ENCODE measurements around the gene THRB.
"Not testable (repeated sequence)": the region's sequence is repeated elsewhere in the genome, so short reads cannot be mapped to it uniquely, and the experiment has no call there.

The THRB gene

DNA sequence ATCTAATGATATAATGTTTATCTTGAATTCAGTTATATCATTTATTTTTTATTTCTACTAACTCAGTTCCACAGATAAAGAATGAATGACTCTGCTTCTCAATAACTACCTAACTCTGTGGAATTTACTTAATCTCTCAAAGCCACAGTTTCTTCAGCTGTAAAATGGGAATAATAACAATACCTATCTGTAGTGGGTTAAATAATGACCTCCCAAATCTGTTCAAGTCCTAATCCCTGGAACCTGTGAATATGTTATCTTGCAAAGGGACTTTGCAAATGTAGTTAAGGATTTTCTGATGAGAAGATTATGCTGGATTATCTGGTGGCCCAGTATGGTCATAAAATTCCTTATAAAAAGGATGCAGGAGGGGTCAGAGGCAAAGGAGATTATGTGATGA lies 61.7 kb downstream of the THRB start:
- no peak overlapping the region for H2AFZ ChIP-seq (ENCODE audit: low read depth, low read length, severe bottlenecking)

DNA sequence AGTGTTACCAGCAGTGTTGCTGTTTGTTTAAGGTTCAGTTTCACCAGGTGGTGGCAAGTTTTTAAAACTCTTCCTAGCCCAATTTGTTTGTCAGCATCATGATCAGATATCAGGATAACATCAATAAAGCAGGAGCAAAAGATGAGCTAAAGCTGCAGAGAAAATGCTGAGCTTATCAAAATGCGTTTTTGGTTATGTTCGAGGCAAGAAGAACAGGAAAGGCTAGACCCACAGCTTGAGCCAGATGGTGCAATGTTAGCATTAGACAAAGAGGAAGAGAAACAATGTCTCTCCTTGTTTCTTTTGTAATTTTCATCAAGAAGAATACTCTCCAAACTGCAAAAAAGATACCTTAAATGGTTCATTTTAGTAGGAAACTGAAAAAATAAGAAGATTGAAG lies 66.2 kb downstream of the THRB start:
- no peaks in the 10 kb centered on the region for H4K20me1 ChIP-seq (ENCODE audit: low read depth, low read length)
- no peak overlapping the region for H3K4me3 ChIP-seq (ENCODE audit: insufficient read depth, low read length, poor library complexity, severe bottlenecking)
- H3K27ac ChIP-seq (ENCODE audit: low read depth, low read length): no peak overlapping the region
- H3K27me3 ChIP-seq (ENCODE audit: low read length): no peaks in the 10 kb centered on the region
- no peaks in the 10 kb centered on the region for H3K9me2 ChIP-seq (replicated peaks; ENCODE audit: insufficient read depth, low read length)
- H3F3A ChIP-seq (ENCODE audit: insufficient read depth): no peaks in the 10 kb centered on the region
- no peak overlapping the region for H2AFZ ChIP-seq (ENCODE audit: low read depth, low read length, severe bottlenecking)
- no peaks in the 10 kb centered on the region for H3K79me2 ChIP-seq (ENCODE audit: insufficient read depth, low read length)
- TF ChIP-seq, protein P1, sequence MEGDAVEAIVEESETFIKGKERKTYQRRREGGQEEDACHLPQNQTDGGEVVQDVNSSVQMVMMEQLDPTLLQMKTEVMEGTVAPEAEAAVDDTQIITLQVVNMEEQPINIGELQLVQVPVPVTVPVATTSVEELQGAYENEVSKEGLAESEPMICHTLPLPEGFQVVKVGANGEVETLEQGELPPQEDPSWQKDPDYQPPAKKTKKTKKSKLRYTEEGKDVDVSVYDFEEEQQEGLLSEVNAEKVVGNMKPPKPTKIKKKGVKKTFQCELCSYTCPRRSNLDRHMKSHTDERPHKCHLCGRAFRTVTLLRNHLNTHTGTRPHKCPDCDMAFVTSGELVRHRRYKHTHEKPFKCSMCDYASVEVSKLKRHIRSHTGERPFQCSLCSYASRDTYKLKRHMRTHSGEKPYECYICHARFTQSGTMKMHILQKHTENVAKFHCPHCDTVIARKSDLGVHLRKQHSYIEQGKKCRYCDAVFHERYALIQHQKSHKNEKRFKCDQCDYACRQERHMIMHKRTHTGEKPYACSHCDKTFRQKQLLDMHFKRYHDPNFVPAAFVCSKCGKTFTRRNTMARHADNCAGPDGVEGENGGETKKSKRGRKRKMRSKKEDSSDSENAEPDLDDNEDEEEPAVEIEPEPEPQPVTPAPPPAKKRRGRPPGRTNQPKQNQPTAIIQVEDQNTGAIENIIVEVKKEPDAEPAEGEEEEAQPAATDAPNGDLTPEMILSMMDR (IDR thresholded peaks at IDR 0.05; ENCODE audit: insufficient read depth, low read length, poor library complexity, severe bottlenecking): no peak
- TF ChIP-seq EZH2phosphoT487 (conservative IDR thresholded peaks at IDR 0.05; ENCODE audit: low read length): no peak
- no peaks in the 10 kb centered on the region for H3K9me3 ChIP-seq (ENCODE audit: insufficient read depth, low read length)
- H3K9ac ChIP-seq (ENCODE audit: low read length): no peak overlapping the region
- H3K36me3 ChIP-seq (ENCODE audit: low read length): no peaks in the 10 kb centered on the region
- H3K4me2 ChIP-seq (ENCODE audit: low read depth, low read length, poor library complexity, severe bottlenecking): no peak overlapping the region

More for the DNA sequence above, 61.7 kb downstream of the THRB start:
- H3K27ac ChIP-seq (ENCODE audit: low read depth, low read length): no peak overlapping the region
- no peaks in the 10 kb centered on the region for H3K9me3 ChIP-seq (ENCODE audit: insufficient read depth, low read length)
- TF ChIP-seq EZH2phosphoT487 (conservative IDR thresholded peaks at IDR 0.05; ENCODE audit: low read length): no peak
- H3K79me2 ChIP-seq (ENCODE audit: insufficient read depth, low read length): no peaks in the 10 kb centered on the region
- no peak overlapping the region for H3K9ac ChIP-seq (ENCODE audit: low read length)
- H3K27me3 ChIP-seq (ENCODE audit: low read length): no peaks in the 10 kb centered on the region
- H3K36me3 ChIP-seq (ENCODE audit: low read length): no peaks in the 10 kb centered on the region
- H4K20me1 ChIP-seq (ENCODE audit: low read depth, low read length): no peaks in the 10 kb centered on the region
- H3F3A ChIP-seq (ENCODE audit: insufficient read depth): no peaks in the 10 kb centered on the region
- H3K4me3 ChIP-seq (ENCODE audit: insufficient read depth, low read length, poor library complexity, severe bottlenecking): no peak overlapping the region
- no peaks in the 10 kb centered on the region for H3K9me2 ChIP-seq (replicated peaks; ENCODE audit: insufficient read depth, low read length)
- no peak overlapping the region for H3K4me2 ChIP-seq (ENCODE audit: low read depth, low read length, poor library complexity, severe bottlenecking)

DNA sequence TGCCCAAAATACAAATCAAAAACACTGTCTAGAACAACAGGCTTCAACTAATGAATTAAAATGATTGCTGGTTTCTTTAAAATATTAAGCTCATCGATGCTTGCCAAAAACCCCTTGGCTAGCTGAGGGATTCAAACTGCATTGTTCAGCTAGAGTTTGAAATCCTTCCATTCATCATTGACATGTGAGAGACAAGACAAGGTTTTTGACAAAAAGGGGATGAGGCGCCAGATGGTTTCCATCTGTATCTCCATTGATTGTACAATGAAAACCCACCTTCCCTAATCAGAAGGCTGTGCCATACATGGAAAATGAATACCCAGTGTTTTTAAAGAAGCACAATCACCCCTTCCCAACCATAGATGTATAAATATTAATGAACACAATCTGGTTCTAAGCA lies 67.8 kb downstream of the THRB start:
- Histone ChIP-seq H3K27ac (ENCODE audit: low read depth, low read length) (no peak overlapping the region), H3K4me2 (ENCODE audit: low read depth, low read length, poor library complexity, severe bottlenecking) (no peak overlapping the region), H4K20me1 (ENCODE audit: low read depth, low read length) (no peaks in the 10 kb centered on the region), H3F3A (ENCODE audit: insufficient read depth) (no peaks in the 10 kb centered on the region), H3K9me2 (replicated peaks; ENCODE audit: insufficient read depth, low read length) (no peaks in the 10 kb centered on the region), H3K9me3 (ENCODE audit: insufficient read depth, low read length) (no peaks in the 10 kb centered on the region), H3K36me3 (ENCODE audit: low read length) (no peaks in the 10 kb centered on the region), H3K4me3 (ENCODE audit: insufficient read depth, low read length, poor library complexity, severe bottlenecking) (no peak overlapping the region), H3K27me3 (ENCODE audit: low read length) (no peaks in the 10 kb centered on the region), H3K9ac (ENCODE audit: low read length) (no peak overlapping the region), H3K79me2 (ENCODE audit: insufficient read depth, low read length) (no peaks in the 10 kb centered on the region), H2AFZ (ENCODE audit: low read depth, low read length, severe bottlenecking) (no peak overlapping the region)
- TF ChIP-seq, protein P1 (IDR thresholded peaks at IDR 0.05; ENCODE audit: insufficient read depth, low read length, poor library complexity, severe bottlenecking): no peak
- TF ChIP-seq EZH2phosphoT487 (conservative IDR thresholded peaks at IDR 0.05; ENCODE audit: low read length): no peak

DNA sequence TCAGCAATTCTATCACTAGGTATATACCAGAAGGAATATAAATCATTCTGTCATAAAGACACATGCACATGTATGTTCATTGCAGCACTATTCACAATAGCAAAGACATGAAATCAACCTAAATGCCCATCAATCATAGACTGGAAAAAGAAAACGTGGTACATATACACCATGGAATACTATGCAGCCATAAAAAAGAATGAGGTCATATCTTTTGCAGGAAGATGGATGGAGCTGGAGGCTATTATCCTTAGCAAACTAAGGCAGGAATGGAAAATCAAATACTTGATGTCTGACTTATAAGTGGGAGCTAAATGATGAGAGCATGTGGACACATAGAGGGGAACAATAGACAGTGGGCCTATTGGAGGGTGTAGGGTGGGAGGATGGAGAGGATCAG lies 73.8 kb downstream of the THRB start:
- H3K4me2 ChIP-seq (ENCODE audit: low read depth, low read length, poor library complexity, severe bottlenecking); H3K4me3 ChIP-seq (ENCODE audit: insufficient read depth, low read length, poor library complexity, severe bottlenecking); H3K79me2 ChIP-seq (ENCODE audit: insufficient read depth, low read length): not testable (repeated sequence)

More for the DNA sequence above, 73.8 kb downstream of the THRB start:
- not testable (repeated sequence) for H3F3A ChIP-seq (ENCODE audit: insufficient read depth); H3K27me3 ChIP-seq (ENCODE audit: low read length); H3K9ac ChIP-seq (ENCODE audit: low read length); H2AFZ ChIP-seq (ENCODE audit: low read depth, low read length, severe bottlenecking); H3K36me3 ChIP-seq (ENCODE audit: low read length); H4K20me1 ChIP-seq (ENCODE audit: low read depth, low read length); H3K9me3 ChIP-seq (ENCODE audit: insufficient read depth, low read length); H3K9me2 ChIP-seq (replicated peaks; ENCODE audit: insufficient read depth, low read length); H3K27ac ChIP-seq (ENCODE audit: low read depth, low read length)

Data from SU-DHL-6 (cell line).